Glutamatergic neuron (in vitro differentiated cells): ENCODE data around the gene CBX5. TPM values are rescaled to one million over a fixed set of nuclear protein-coding genes. Genes with fewer than 3 reads are reported as not detected.

Experiments used
- DNase-seq: peaks from one replicate; pipeline ENCODE4 v3.0.0; 2022
- H3K27ac Mint-ChIP-seq: one replicate; pipeline ENCODE4 v1.8.0; 2020; ENCODE audit warnings: mild to moderate bottlenecking, mixed read lengths, inconsistent platforms; ENCODE audit not compliant: unreplicated experiment
- H3K27me3 Mint-ChIP-seq: one replicate; pipeline ENCODE4 v1.8.0; 2020; ENCODE audit warnings: mild to moderate bottlenecking, moderate library complexity, mixed read lengths, inconsistent platforms; ENCODE audit not compliant: unreplicated experiment
- H3K36me3 Mint-ChIP-seq: one replicate; pipeline ENCODE4 v1.8.0; 2020; ENCODE audit warnings: mild to moderate bottlenecking, mixed read lengths, inconsistent platforms; ENCODE audit not compliant: unreplicated experiment
- H3K4me1 Mint-ChIP-seq: one replicate; pipeline ENCODE4 v1.8.0; 2020; ENCODE audit warnings: mild to moderate bottlenecking, low read depth, mixed read lengths, inconsistent platforms; ENCODE audit not compliant: unreplicated experiment
- H3K4me3 Mint-ChIP-seq: one replicate; pipeline ENCODE4 v1.8.0; 2020; ENCODE audit warnings: mild to moderate bottlenecking, mixed read lengths, inconsistent platforms; ENCODE audit not compliant: unreplicated experiment
- H3K9me3 Mint-ChIP-seq: one replicate; pipeline ENCODE4 v1.8.0; 2020; ENCODE audit warnings: mild to moderate bottlenecking, moderate library complexity, mixed read lengths, inconsistent platforms; ENCODE audit not compliant: unreplicated experiment
- total RNA-seq: library from RNA; stranded (reverse); fragmentation: NEBNext Ultra II Directional; extraction: Animal tissue kit (Norgen Biotek cat#: 25700); gene quantifications from one replicate; pipeline ENCODE4 v1.2.1, GENCODE V29; 2021; ENCODE audit not compliant: unreplicated experiment
- TF ChIP-seq, protein P1 (sequence below): fragments of 200-600 bp; sonication (generic); IDR thresholded peaks from one replicate; pipeline ENCODE4 v1.5.0; 2021; ENCODE audit not compliant: partially characterized antibody, unreplicated experiment

CBX5 gene
- total RNA-seq, 1 donor from 2014 or later, result 225 TPM

GRCh38 chr12:54222609-54223008 lies 57.3 kb downstream of the CBX5 start:
- DNase-seq, result no peak
- no peaks in the 10 kb centered on the region for H3K36me3 Mint-ChIP-seq
- TF ChIP-seq, protein P1, sequence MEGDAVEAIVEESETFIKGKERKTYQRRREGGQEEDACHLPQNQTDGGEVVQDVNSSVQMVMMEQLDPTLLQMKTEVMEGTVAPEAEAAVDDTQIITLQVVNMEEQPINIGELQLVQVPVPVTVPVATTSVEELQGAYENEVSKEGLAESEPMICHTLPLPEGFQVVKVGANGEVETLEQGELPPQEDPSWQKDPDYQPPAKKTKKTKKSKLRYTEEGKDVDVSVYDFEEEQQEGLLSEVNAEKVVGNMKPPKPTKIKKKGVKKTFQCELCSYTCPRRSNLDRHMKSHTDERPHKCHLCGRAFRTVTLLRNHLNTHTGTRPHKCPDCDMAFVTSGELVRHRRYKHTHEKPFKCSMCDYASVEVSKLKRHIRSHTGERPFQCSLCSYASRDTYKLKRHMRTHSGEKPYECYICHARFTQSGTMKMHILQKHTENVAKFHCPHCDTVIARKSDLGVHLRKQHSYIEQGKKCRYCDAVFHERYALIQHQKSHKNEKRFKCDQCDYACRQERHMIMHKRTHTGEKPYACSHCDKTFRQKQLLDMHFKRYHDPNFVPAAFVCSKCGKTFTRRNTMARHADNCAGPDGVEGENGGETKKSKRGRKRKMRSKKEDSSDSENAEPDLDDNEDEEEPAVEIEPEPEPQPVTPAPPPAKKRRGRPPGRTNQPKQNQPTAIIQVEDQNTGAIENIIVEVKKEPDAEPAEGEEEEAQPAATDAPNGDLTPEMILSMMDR, result no peak
- H3K27ac Mint-ChIP-seq, result no peak overlapping the region
- H3K27me3 Mint-ChIP-seq, result peaks cover 8% of the 10 kb centered on the region
- no peak overlapping the region for H3K4me3 Mint-ChIP-seq
- H3K4me1 Mint-ChIP-seq, result peaks cover 13% of the 10 kb centered on the region
- no peaks in the 10 kb centered on the region for H3K9me3 Mint-ChIP-seq

DNA sequence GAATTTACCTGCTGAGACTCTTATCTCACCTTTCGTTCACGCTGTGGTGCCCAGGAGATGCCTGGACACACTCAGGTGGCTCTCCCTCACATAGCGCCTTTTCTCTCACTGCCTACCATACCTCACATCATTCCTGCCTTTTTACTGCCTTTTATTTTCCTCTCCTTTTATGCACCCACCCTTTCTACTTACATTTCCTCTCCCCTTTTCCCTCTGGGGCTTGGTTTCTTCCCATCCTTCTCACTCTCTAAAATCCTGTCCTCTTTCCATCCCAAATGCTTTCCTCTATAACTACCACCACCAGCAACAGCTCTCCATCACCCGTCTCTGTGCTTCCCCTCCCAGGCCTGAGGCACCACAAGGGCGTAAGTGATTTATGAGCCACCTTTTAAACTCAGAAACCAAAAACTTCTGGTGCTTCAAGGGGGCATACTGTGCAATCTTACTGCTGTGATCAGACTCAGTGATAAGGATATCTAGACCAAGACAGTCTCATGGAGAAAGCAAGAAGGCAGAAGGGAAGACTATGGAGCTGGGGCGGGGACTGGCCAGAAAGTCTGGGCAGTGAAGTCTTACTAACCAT lies 58.4 kb downstream of the CBX5 start:
- H3K36me3 Mint-ChIP-seq, result no peaks in the 10 kb centered on the region
- H3K4me3 Mint-ChIP-seq, result no peak overlapping the region
- no peaks in the 10 kb centered on the region for H3K9me3 Mint-ChIP-seq
- TF ChIP-seq, protein P1, result no peak
- peaks cover 14% of the 10 kb centered on the region for H3K27me3 Mint-ChIP-seq
- DNase-seq, result no peak
- H3K27ac Mint-ChIP-seq, result no peak overlapping the region
- H3K4me1 Mint-ChIP-seq, result peaks cover 4% of the 10 kb centered on the region

GRCh38 chr12:54220567-54220966 lies 59.4 kb downstream of the CBX5 start:
- TF ChIP-seq, protein P1, result no peak
- Mint-ChIP-seq H3K4me1 (peaks cover 2% of the 10 kb centered on the region), H3K36me3 (no peaks in the 10 kb centered on the region), H3K27me3 (peaks cover 15% of the 10 kb centered on the region), H3K27ac (no peak overlapping the region), H3K4me3 (peak overlapping the region; percentile 23), H3K9me3 (no peaks in the 10 kb centered on the region)
- no peak for DNase-seq

DNA sequence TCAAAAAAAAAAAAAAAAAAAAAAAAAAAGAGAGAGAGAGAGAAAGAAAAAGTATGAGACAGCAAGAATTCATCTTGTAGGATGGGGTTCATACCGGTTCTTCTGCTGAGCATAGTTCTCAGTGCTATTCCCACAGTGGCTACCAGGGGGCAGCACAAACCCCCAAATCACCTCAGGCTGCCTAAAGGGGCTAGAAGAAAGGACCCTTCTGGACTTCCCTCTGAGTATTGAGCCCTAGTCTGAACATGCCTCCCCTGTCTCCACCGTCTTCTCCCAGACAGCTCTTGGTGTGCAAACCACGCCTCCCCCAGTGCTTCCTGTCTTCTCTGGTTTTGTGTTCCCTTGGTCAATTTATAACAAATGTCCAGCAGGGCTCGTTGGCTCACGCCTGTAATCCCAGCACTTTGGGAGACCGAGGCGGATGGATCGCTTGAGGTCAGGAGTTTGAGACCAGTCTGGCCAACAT lies 59.8 kb downstream of the CBX5 start:
- DNase-seq, result peak; percentile 83
- peak overlapping the region; percentile 23 for H3K4me3 Mint-ChIP-seq
- no peak overlapping the region for H3K27ac Mint-ChIP-seq
- H3K27me3 Mint-ChIP-seq, result peaks cover 15% of the 10 kb centered on the region
- H3K36me3 Mint-ChIP-seq, result no peaks in the 10 kb centered on the region
- TF ChIP-seq, protein P1, result peak; percentile 78
- no peaks in the 10 kb centered on the region for H3K9me3 Mint-ChIP-seq
- peaks cover 2% of the 10 kb centered on the region for H3K4me1 Mint-ChIP-seq

DNA sequence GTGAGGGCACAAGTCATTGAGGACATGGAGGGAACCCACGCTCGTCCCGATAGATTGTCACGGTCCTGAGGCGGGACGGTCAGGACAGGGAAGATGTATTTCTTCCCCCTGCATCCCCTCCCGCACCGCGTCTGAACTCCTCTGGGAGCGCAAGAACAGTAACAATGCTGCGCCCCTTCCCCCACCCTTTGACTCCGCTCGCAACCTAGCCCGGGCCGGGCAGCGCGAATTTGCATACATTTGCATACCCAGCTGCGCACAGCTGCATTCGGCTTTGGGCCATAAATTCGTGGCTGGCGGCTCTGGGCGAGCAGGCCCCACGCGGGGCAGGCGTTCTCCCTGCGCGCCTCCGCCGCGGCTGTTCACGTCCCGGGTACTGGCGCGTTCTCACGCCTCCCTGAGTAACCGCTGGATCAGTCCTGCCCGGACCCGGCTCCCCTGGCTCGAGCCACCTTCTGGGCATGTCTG lies 62.1 kb downstream of the CBX5 start:
- Mint-ChIP-seq H3K27ac (no peak overlapping the region), H3K4me1 (peaks cover 2% of the 10 kb centered on the region), H3K36me3 (no peaks in the 10 kb centered on the region), H3K4me3 (peak overlapping the region; percentile 81), H3K9me3 (peaks cover 2% of the 10 kb centered on the region), H3K27me3 (peaks cover 15% of the 10 kb centered on the region)
- DNase-seq, result peak; percentile 45
- TF ChIP-seq, protein P1, result no peak
